SU-DHL-6 (cell line): Measurements from ENCODE around the gene PCDH17.

ENCODE experiments used
- H2AFZ ChIP-seq: fragments of 200-600 bp; sonication (generic); 2 replicates; pipeline ENCODE4 v1.6.1; 2014; ENCODE audit warnings: low read depth, mild to moderate bottlenecking, moderate library complexity, mixed read lengths, antibody characterized with exemption, low read length; ENCODE audit not compliant: severe bottlenecking
- H3F3A ChIP-seq: fragments of 200-600 bp; shearing (Covaris generic); 2 replicates; pipeline ENCODE4 v1.6.0; 2016; ENCODE audit warnings: antibody characterized with exemption, mild to moderate bottlenecking; ENCODE audit not compliant: insufficient read depth
- H3K27ac ChIP-seq: fragments of 200-600 bp; sonication (generic); 2 replicates; pipeline ENCODE4 v1.5.1; 2016; ENCODE audit warnings: low read depth, mild to moderate bottlenecking, low read length, moderate library complexity, mixed read lengths
- H3K27me3 ChIP-seq: fragments of 200-600 bp; sonication (generic), shearing (Covaris generic); 2 replicates; pipeline ENCODE4 v1.6.0; 2014; ENCODE audit warnings: mild to moderate bottlenecking, low read length
- H3K36me3 ChIP-seq: fragments of 200-600 bp; sonication (generic); 2 replicates; pipeline ENCODE4 v1.6.1; 2014; ENCODE audit warnings: mild to moderate bottlenecking, low read length, mixed read lengths
- H3K4me2 ChIP-seq: fragments of 300-600, 200-600 bp; shearing (Covaris generic), sonication (generic); 2 replicates; pipeline ENCODE4 v1.6.0; 2014; ENCODE audit warnings: low read length, low read depth, mild to moderate bottlenecking; ENCODE audit not compliant: poor library complexity, severe bottlenecking
- H3K4me3 ChIP-seq: fragments of 200-600 bp; sonication (generic); 2 replicates; pipeline ENCODE4 v1.5.1; 2014; ENCODE audit warnings: antibody characterized with exemption, low read length, mild to moderate bottlenecking, mixed read lengths; ENCODE audit not compliant: insufficient read depth, poor library complexity, severe bottlenecking
- H3K79me2 ChIP-seq: fragments of 200-600 bp; sonication (generic); 2 replicates; pipeline ENCODE4 v1.6.1; 2014; ENCODE audit warnings: mild to moderate bottlenecking, low read length, moderate library complexity; ENCODE audit not compliant: insufficient read depth
- H3K9ac ChIP-seq: fragments of 200-600 bp; sonication (generic); 2 replicates; pipeline ENCODE4 v1.7.0; 2014; ENCODE audit warnings: mild to moderate bottlenecking, low read length
- H3K9me2 ChIP-seq: fragments of 200-600 bp; sonication (generic); replicated peaks from 2 replicates; pipeline ENCODE4 v1.6.1; 2014; ENCODE audit warnings: low read length; ENCODE audit not compliant: insufficient read depth
- H3K9me3 ChIP-seq: fragments of 200-600 bp; sonication (generic); 2 replicates; pipeline ENCODE4 v1.6.1; 2014; ENCODE audit warnings: low read length, mixed read lengths; ENCODE audit not compliant: insufficient read depth
- H4K20me1 ChIP-seq: fragments of 200-600 bp; sonication (generic); 2 replicates; pipeline ENCODE4 v1.6.1; 2014; ENCODE audit warnings: low read depth, mild to moderate bottlenecking, antibody characterized with exemption, low read length, moderate library complexity, mixed read lengths
- CTCF ChIP-seq: fragments of 200-600 bp; sonication (generic); IDR thresholded peaks from one replicate; pipeline ENCODE4 v1.5.1; 2017; ENCODE audit warnings: antibody characterized with exemption, mild to moderate bottlenecking, low read length, moderate library complexity; ENCODE audit not compliant: insufficient read depth, poor library complexity, severe bottlenecking
- EZH2phosphoT487 ChIP-seq: fragments of 200-600 bp; sonication (generic), shearing (Covaris generic); conservative IDR thresholded peaks from 2 replicates; pipeline ENCODE4 v1.6.1; 2018; ENCODE audit warnings: mild to moderate bottlenecking, antibody characterized with exemption, low read length, moderate library complexity, mixed read lengths

Gene PCDH17

GRCh38 chr13:57680609-57681008, 49.1 kb downstream of the PCDH17 start:
- H3K36me3 ChIP-seq: 0 out of 2 replicates have a peak, but pooled peaks cover 2% of the 10 kb centered on the region
- H3K27ac ChIP-seq: no peak overlapping the region
- no peaks in the 10 kb centered on the region for H3F3A ChIP-seq
- H4K20me1 ChIP-seq: no peaks in the 10 kb centered on the region
- TF ChIP-seq EZH2phosphoT487 (no peak), CTCF (no peak)
- H3K79me2 ChIP-seq: no peaks in the 10 kb centered on the region
- no peak overlapping the region for H3K9ac ChIP-seq
- H2AFZ ChIP-seq: no peak overlapping the region
- H3K4me3 ChIP-seq: no peak overlapping the region
- no peaks in the 10 kb centered on the region for H3K27me3 ChIP-seq
- no peaks in the 10 kb centered on the region for H3K9me2 ChIP-seq
- H3K9me3 ChIP-seq: no peaks in the 10 kb centered on the region
- no peak overlapping the region for H3K4me2 ChIP-seq

- Histone ChIP-seq H3K79me2 (no peaks in the 10 kb centered on the region), H3K9me3 (no peaks in the 10 kb centered on the region), H3K27me3 (no peaks in the 10 kb centered on the region), H2AFZ (no peak overlapping the region), H3K36me3 (0 out of 2 replicates have a peak, but pooled peaks cover 2% of the 10 kb centered on the region), H3K27ac (no peak overlapping the region), H3K9ac (no peak overlapping the region), H3K4me2 (no peak overlapping the region), H3F3A (no peaks in the 10 kb centered on the region), H3K4me3 (no peak overlapping the region), H4K20me1 (no peaks in the 10 kb centered on the region), H3K9me2 (no peaks in the 10 kb centered on the region)
- TF ChIP-seq CTCF (no peak), EZH2phosphoT487 (no peak)
Measured at GRCh38 chr13:57682128-57682716, 50.7 kb downstream of the PCDH17 start.

- no peak for TF ChIP-seq CTCF
- no peak for TF ChIP-seq EZH2phosphoT487
- H3K27me3 ChIP-seq: no peaks in the 10 kb centered on the region
Measured at GRCh38 chr13:57698851-57699250, 67.3 kb downstream of the PCDH17 start.

More at GRCh38 chr13:57698851-57699250, 67.3 kb downstream of the PCDH17 start:
- H3K9me3 ChIP-seq: no peaks in the 10 kb centered on the region
- H2AFZ ChIP-seq: no peak overlapping the region
- peak overlapping the region; percentile 2 for H3K4me2 ChIP-seq
- H3K79me2 ChIP-seq: no peaks in the 10 kb centered on the region
- H3K36me3 ChIP-seq: no peaks in the 10 kb centered on the region
- no peaks in the 10 kb centered on the region for H3K9me2 ChIP-seq
- H4K20me1 ChIP-seq: no peaks in the 10 kb centered on the region
- no peak overlapping the region for H3K27ac ChIP-seq
- no peaks in the 10 kb centered on the region for H3F3A ChIP-seq
- no peak overlapping the region for H3K4me3 ChIP-seq
- H3K9ac ChIP-seq: no peak overlapping the region
